Measurements from ENCODE around the gene TRIM44.
"Not testable (repeated sequence)": the region's sequence is repeated elsewhere in the genome, so short reads cannot be mapped to it uniquely, and the experiment has no call there.

DNA sequence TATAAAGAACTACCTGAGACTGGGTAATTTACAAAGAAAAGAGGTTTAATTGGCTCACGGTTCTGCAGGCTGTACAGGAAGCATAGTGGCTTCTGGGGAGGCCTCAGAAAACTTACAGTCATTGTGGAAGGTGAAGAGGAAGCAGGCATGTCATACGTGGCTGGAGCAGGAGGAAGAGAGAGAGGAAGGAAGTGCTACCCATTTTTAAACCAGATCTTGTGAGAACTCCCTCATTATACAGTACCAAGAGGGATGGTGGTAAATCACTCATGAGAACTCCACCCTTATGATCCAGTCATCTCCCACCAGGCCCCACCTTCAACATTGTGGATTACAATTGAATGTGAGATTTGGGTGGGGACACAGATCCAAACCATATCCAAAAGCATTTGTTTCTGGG, 53.1 kb downstream of the TRIM44 start:
- TF ChIP-seq, protein P1, sequence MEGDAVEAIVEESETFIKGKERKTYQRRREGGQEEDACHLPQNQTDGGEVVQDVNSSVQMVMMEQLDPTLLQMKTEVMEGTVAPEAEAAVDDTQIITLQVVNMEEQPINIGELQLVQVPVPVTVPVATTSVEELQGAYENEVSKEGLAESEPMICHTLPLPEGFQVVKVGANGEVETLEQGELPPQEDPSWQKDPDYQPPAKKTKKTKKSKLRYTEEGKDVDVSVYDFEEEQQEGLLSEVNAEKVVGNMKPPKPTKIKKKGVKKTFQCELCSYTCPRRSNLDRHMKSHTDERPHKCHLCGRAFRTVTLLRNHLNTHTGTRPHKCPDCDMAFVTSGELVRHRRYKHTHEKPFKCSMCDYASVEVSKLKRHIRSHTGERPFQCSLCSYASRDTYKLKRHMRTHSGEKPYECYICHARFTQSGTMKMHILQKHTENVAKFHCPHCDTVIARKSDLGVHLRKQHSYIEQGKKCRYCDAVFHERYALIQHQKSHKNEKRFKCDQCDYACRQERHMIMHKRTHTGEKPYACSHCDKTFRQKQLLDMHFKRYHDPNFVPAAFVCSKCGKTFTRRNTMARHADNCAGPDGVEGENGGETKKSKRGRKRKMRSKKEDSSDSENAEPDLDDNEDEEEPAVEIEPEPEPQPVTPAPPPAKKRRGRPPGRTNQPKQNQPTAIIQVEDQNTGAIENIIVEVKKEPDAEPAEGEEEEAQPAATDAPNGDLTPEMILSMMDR (IDR thresholded peaks at IDR 0.05), result not testable (repeated sequence)
- not testable (repeated sequence) for TF ChIP-seq POLR2A (IDR thresholded peaks at IDR 0.05)

All from right lobe of liver (tissue), 4 donors.